A673 (cell line): ENCODE data around the gene CBFA2T3.

Experiments used
- EZH2 ChIP-seq: fragments of 200-600 bp; sonication (generic); IDR thresholded peaks from 2 replicates; pipeline ENCODE4 v1.6.1; 2017; ENCODE audit warnings: borderline replicate concordance, low read depth, mild to moderate bottlenecking, mixed read lengths, antibody characterized with exemption, low read length; ENCODE audit not compliant: poor library complexity, severe bottlenecking
- TF ChIP-seq, protein P1 (sequence below): fragments of 300-800, 200-600 bp; sonication (generic); conservative IDR thresholded peaks from 2 replicates; pipeline ENCODE4 v1.5.1; 2017; ENCODE audit warnings: low read depth, mild to moderate bottlenecking, antibody characterized with exemption, low read length, moderate library complexity, mixed read lengths

GRCh38 chr16:88878356-88878755, 98.7 kb downstream of the CBFA2T3 start:
- TF ChIP-seq, protein P1, sequence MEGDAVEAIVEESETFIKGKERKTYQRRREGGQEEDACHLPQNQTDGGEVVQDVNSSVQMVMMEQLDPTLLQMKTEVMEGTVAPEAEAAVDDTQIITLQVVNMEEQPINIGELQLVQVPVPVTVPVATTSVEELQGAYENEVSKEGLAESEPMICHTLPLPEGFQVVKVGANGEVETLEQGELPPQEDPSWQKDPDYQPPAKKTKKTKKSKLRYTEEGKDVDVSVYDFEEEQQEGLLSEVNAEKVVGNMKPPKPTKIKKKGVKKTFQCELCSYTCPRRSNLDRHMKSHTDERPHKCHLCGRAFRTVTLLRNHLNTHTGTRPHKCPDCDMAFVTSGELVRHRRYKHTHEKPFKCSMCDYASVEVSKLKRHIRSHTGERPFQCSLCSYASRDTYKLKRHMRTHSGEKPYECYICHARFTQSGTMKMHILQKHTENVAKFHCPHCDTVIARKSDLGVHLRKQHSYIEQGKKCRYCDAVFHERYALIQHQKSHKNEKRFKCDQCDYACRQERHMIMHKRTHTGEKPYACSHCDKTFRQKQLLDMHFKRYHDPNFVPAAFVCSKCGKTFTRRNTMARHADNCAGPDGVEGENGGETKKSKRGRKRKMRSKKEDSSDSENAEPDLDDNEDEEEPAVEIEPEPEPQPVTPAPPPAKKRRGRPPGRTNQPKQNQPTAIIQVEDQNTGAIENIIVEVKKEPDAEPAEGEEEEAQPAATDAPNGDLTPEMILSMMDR, result no peak
- no peak for TF ChIP-seq EZH2
